A549 (cell line): ENCODE measurements around the gene AP1S2.
A peak's percentile ranks its signal among the peaks of the same experiment; 100 is the strongest.

Experiments used
- EHF ChIP-seq: fragments of 250-450 bp; sonication (Bioruptor Pico); IDR thresholded peaks from 2 replicates; pipeline ENCODE4 v1.5.0; 2020; ENCODE audit warnings: mild to moderate bottlenecking
- EP300 ChIP-seq, 2 experiments: fragments of >200 bp; sonication (Bioruptor Twin); formaldehyde crosslinking; IDR thresholded peaks; 2 replicates in 1 of 2; 3 replicates in 1 of 2; pipeline ENCODE4 v1.6.1; 2016 to 2017
- POLR2A ChIP-seq: IDR thresholded peaks from 2 replicates; pipeline ENCODE4 v1.6.1; 2012; ENCODE audit warnings: mild to moderate bottlenecking, low read length
- POLR2AphosphoS2 ChIP-seq: conservative IDR thresholded peaks from 2 replicates; pipeline ENCODE4 v1.6.1; 2012; ENCODE audit warnings: low read length, improper control_type of control experiment, inconsistent platforms
- RFX5 ChIP-seq: fragments of 450-650 bp; IDR thresholded peaks from 2 replicates; pipeline ENCODE4 v1.7.1; 2014; ENCODE audit warnings: antibody characterized with exemption, mild to moderate bottlenecking, moderate library complexity
- TF ChIP-seq, protein P1 (sequence below): fragments of >200 bp; sonication (Bioruptor Twin); formaldehyde crosslinking; IDR thresholded peaks from 3 replicates; pipeline ENCODE4 v1.5.1; 2016

GRCh38 chrX:15854712-15855567, at the start of gene AP1S2:
- TF ChIP-seq RFX5 (peak; percentile 85; the same call in 1 of the 2 replicates), POLR2AphosphoS2 (no peak), EHF (CRISPR knock-in tag) (no peak), POLR2A (peak; percentile 59), EP300 (IDR thresholded peaks at IDR 0.05) (no peak)
- TF ChIP-seq, protein P1, sequence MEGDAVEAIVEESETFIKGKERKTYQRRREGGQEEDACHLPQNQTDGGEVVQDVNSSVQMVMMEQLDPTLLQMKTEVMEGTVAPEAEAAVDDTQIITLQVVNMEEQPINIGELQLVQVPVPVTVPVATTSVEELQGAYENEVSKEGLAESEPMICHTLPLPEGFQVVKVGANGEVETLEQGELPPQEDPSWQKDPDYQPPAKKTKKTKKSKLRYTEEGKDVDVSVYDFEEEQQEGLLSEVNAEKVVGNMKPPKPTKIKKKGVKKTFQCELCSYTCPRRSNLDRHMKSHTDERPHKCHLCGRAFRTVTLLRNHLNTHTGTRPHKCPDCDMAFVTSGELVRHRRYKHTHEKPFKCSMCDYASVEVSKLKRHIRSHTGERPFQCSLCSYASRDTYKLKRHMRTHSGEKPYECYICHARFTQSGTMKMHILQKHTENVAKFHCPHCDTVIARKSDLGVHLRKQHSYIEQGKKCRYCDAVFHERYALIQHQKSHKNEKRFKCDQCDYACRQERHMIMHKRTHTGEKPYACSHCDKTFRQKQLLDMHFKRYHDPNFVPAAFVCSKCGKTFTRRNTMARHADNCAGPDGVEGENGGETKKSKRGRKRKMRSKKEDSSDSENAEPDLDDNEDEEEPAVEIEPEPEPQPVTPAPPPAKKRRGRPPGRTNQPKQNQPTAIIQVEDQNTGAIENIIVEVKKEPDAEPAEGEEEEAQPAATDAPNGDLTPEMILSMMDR: no peak
